ENCODE measurements around the gene CTCFL. TPM values are rescaled to one million over a fixed set of nuclear protein-coding genes. Genes with fewer than 3 reads are reported as not detected.

CTCFL gene
- total and polyA plus RNA-seq, 2 donors (not counting 1 experiment from before 2014, with no cell fraction given), result not detected

DNA sequence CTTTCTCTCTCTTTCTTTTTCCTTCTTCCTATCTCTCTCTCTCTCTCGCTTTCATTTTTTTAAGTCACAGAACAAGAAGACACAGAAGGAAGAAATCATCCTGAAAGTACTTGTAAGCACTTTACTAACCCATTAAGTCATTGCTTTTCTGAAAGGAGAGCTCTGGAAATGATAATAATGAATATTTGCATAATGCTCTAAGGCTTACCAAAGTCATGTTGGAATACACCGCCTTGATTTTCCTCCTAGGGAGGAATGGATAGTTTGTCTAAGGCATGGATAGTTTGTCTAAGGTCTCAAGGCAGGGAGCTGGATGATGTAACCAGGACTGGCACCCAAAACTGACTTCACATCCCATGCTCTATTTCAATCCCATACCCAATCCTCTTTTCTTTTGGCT is 12.9 kb upstream of the CTCFL start:
- H3K4me3 ChIP-seq (replicated peaks in 1 of 4; ENCODE audit: control extremely low read depth in 1 of 4, insufficient read depth in 1 of 4, low read depth in 3 of 4, low read length in 4 of 4), result no peak overlapping the region
- TF ChIP-seq EZH2 (IDR thresholded peaks at IDR 0.05; ENCODE audit: low read length, missing control alignments), result no peak
- TF ChIP-seq, protein P1, sequence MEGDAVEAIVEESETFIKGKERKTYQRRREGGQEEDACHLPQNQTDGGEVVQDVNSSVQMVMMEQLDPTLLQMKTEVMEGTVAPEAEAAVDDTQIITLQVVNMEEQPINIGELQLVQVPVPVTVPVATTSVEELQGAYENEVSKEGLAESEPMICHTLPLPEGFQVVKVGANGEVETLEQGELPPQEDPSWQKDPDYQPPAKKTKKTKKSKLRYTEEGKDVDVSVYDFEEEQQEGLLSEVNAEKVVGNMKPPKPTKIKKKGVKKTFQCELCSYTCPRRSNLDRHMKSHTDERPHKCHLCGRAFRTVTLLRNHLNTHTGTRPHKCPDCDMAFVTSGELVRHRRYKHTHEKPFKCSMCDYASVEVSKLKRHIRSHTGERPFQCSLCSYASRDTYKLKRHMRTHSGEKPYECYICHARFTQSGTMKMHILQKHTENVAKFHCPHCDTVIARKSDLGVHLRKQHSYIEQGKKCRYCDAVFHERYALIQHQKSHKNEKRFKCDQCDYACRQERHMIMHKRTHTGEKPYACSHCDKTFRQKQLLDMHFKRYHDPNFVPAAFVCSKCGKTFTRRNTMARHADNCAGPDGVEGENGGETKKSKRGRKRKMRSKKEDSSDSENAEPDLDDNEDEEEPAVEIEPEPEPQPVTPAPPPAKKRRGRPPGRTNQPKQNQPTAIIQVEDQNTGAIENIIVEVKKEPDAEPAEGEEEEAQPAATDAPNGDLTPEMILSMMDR (conservative IDR thresholded peaks at IDR 0.05 in 1 of 2, IDR thresholded peaks at IDR 0.05 in 1 of 2; ENCODE audit: low read depth in 1 of 2, low read length in 2 of 2), result no peak
- no peaks in the 10 kb centered on the region for H3K79me2 ChIP-seq (ENCODE audit: control insufficient read depth, insufficient read depth, low read length)
- no peak overlapping the region for H2AFZ ChIP-seq (ENCODE audit: low read length)
- no peak for DNase-seq (ENCODE audit: low read depth in 2 of 2)
- H3K36me3 ChIP-seq (ENCODE audit: control insufficient read depth, insufficient read depth, low read length), result no peaks in the 10 kb centered on the region
- H3K27me3 ChIP-seq (ENCODE audit: control insufficient read depth, insufficient read depth, low read length), result no peaks in the 10 kb centered on the region
- no peak overlapping the region for H3K9ac ChIP-seq (ENCODE audit: insufficient read depth, low read length)
- H3K4me2 ChIP-seq (ENCODE audit: extremely low read depth, insufficient read depth, low read length), result no peak overlapping the region
- H3K4me1 ChIP-seq (ENCODE audit: control insufficient read depth, extremely low read depth, insufficient read depth, low read length), result no peaks in the 10 kb centered on the region
- no peaks in the 10 kb centered on the region for H3K9me3 ChIP-seq (ENCODE audit: control insufficient read depth, insufficient read depth, low read depth, low read length)
- H3K27ac ChIP-seq (ENCODE audit: insufficient read depth, low read length), result no peak overlapping the region
- H4K20me1 ChIP-seq (ENCODE audit: control insufficient read depth, extremely low read depth, insufficient read depth, low read length), result no peaks in the 10 kb centered on the region

DNA sequence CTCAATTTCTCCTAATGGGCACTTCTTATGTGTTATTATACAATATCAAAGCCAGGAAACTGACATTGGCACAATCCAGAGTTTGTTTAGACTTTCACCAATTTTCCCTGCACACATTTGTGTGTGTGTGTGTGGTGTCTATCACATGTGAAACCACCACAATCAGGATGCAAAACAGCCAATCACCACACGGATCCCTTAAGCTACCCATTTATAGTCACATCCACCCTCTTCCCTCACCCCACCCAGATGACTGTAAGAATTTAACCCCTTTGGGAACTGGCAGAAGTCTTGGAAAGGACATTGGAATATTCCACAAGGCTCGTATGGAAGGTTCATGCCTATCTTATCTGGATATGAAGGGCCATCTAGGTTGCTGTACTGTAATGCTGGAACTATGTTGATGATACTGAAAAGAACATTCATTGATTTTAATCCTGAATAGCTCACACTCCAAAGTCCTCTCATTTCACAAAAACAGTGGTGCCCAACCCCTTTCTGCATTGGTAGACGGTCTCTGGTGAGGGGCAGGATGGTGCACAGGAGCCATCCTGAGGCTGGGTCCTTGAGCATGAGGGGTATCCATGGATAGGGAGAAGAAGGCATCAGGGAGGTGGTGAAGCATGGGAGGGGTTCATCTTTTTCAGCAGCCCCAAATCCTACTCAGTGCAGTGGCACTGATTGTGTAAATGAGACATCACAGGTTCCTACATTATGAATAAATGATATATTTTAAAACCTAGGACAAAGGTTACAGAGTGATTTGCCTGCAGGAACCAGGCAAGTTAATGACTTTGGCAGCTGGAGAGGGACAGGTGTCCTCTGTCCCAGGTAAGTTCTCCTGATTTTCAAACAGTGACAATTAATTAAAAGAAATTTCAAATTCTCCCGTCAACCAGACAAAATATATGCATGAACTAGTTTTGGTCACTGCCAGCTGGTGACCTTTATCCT is 12.1 kb upstream of the CTCFL start:
- H3K9me3 ChIP-seq (ENCODE audit: control insufficient read depth, insufficient read depth, low read depth, low read length), result no peaks in the 10 kb centered on the region
- H3K27ac ChIP-seq (ENCODE audit: insufficient read depth, low read length), result no peak overlapping the region
- no peak for DNase-seq (ENCODE audit: low read depth in 2 of 2)
- no peaks in the 10 kb centered on the region for H3K36me3 ChIP-seq (ENCODE audit: control insufficient read depth, insufficient read depth, low read length)
- H3K9ac ChIP-seq (ENCODE audit: insufficient read depth, low read length), result no peak overlapping the region
- H3K4me3 ChIP-seq (replicated peaks in 1 of 4; ENCODE audit: control extremely low read depth in 1 of 4, insufficient read depth in 1 of 4, low read depth in 3 of 4, low read length in 4 of 4), result no peak overlapping the region
- H3K27me3 ChIP-seq (ENCODE audit: control insufficient read depth, insufficient read depth, low read length), result no peaks in the 10 kb centered on the region
- TF ChIP-seq EZH2 (IDR thresholded peaks at IDR 0.05; ENCODE audit: low read length, missing control alignments), result no peak
- TF ChIP-seq, protein P1 (conservative IDR thresholded peaks at IDR 0.05 in 1 of 2, IDR thresholded peaks at IDR 0.05 in 1 of 2; ENCODE audit: low read depth in 1 of 2, low read length in 2 of 2), result no peak
- no peaks in the 10 kb centered on the region for H4K20me1 ChIP-seq (ENCODE audit: control insufficient read depth, extremely low read depth, insufficient read depth, low read length)
- no peaks in the 10 kb centered on the region for H3K79me2 ChIP-seq (ENCODE audit: control insufficient read depth, insufficient read depth, low read length)
- H2AFZ ChIP-seq (ENCODE audit: low read length), result no peak overlapping the region
- H3K4me2 ChIP-seq (ENCODE audit: extremely low read depth, insufficient read depth, low read length), result no peak overlapping the region
- H3K4me1 ChIP-seq (ENCODE audit: control insufficient read depth, extremely low read depth, insufficient read depth, low read length), result no peaks in the 10 kb centered on the region

DNA sequence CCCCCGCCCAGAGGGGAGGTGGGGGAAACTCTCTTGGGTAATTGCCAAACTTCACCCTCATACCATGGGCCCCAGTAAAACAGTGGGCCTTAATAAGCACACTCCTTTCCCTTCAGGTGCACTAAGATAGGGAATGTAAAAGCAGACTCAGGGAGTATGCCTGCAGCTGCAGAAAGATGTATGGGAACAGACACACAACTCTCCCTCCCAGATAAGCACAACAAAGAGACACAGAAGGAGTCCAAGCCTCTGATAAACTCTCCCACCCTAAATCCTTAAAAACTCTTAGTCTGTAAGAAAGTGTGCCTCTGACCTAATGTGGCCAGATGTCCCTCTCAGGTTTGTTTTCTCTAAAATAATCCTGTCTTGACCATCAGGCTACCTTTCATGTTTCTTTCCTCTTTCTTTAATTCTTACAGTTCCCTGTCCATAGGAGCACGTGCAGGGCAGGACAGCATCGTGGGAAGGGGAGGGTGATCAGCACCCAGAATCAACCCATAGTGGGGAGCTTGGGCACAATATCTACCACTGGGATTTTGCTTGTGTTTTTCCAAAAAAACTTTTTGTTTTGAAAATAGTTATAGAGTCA is 11.3 kb upstream of the CTCFL start:
- Histone ChIP-seq H3K36me3 (ENCODE audit: control insufficient read depth, insufficient read depth, low read length) (no peaks in the 10 kb centered on the region), H3K4me1 (ENCODE audit: control insufficient read depth, extremely low read depth, insufficient read depth, low read length) (no peaks in the 10 kb centered on the region), H4K20me1 (ENCODE audit: control insufficient read depth, extremely low read depth, insufficient read depth, low read length) (no peaks in the 10 kb centered on the region), H3K27me3 (ENCODE audit: control insufficient read depth, insufficient read depth, low read length) (no peaks in the 10 kb centered on the region), H3K4me3 (replicated peaks in 1 of 4; ENCODE audit: control extremely low read depth in 1 of 4, insufficient read depth in 1 of 4, low read depth in 3 of 4, low read length in 4 of 4) (no peak overlapping the region), H3K9ac (ENCODE audit: insufficient read depth, low read length) (no peak overlapping the region), H2AFZ (ENCODE audit: low read length) (no peak overlapping the region), H3K27ac (ENCODE audit: insufficient read depth, low read length) (no peak overlapping the region), H3K4me2 (ENCODE audit: extremely low read depth, insufficient read depth, low read length) (no peak overlapping the region), H3K79me2 (ENCODE audit: control insufficient read depth, insufficient read depth, low read length) (no peaks in the 10 kb centered on the region), H3K9me3 (ENCODE audit: control insufficient read depth, insufficient read depth, low read depth, low read length) (no peaks in the 10 kb centered on the region)
- DNase-seq (ENCODE audit: low read depth in 2 of 2), result no peak
- TF ChIP-seq EZH2 (IDR thresholded peaks at IDR 0.05; ENCODE audit: low read length, missing control alignments), result no peak
- TF ChIP-seq, protein P1 (conservative IDR thresholded peaks at IDR 0.05 in 1 of 2, IDR thresholded peaks at IDR 0.05 in 1 of 2; ENCODE audit: low read depth in 1 of 2, low read length in 2 of 2), result no peak

Measured in fibroblast of lung (primary cell).